NCI-H226 (cell line): Measurements from ENCODE around the gene CD82.
"Not testable (repeated sequence)": the region's sequence is repeated elsewhere in the genome, so short reads cannot be mapped to it uniquely, and the experiment has no call there.

Experiments
- DNase-seq: peaks from one replicate; pipeline ENCODE4 v3.0.0-alpha.2; 2015

CD82 gene

GRCh38 chr11:44637487-44637886 lies 72.0 kb downstream of the CD82 start:
- DNase-seq, result no peak

- DNase-seq, result no peak
Measured at GRCh38 chr11:44638032-44638431, 72.6 kb downstream of the CD82 start.

DNA sequence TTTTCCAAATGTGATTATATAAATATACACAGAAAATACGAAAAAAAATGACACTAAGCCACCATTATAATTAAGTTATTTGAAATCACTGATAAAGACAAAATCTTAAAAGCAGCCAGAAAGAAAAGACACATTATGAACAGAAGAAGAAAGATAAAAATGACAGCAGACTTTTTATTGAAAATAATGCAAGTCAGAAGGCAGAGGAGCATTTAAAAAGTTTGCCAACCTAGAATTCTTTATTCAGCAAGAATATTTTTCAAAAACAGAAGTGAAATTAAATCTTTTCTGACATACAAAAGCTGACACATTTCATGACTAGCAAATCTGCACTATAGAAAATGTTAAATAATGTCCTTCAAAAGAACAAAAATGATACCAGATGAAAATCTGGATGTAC lies 77.8 kb downstream of the CD82 start:
- DNase-seq, result no peak

DNA sequence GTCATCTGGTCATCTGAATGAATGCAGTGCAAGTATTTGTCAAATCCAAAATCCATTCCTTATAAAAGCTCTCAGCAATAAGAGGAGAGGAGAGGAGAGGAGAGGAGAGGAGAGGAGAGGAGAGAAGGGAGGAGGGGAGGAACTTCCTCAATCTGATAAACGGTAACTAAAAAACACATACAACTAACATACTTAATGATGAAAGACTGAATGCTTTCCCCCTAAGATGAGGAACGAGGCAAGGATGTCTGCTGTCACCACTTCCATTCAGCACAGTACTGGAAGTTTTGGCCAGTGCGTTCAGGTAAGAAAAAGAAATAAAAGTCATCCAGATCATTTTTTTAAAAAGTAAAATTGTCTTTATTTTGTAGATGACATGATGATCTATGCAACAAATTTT lies 80.4 kb downstream of the CD82 start:
- DNase-seq, result no peak

DNA sequence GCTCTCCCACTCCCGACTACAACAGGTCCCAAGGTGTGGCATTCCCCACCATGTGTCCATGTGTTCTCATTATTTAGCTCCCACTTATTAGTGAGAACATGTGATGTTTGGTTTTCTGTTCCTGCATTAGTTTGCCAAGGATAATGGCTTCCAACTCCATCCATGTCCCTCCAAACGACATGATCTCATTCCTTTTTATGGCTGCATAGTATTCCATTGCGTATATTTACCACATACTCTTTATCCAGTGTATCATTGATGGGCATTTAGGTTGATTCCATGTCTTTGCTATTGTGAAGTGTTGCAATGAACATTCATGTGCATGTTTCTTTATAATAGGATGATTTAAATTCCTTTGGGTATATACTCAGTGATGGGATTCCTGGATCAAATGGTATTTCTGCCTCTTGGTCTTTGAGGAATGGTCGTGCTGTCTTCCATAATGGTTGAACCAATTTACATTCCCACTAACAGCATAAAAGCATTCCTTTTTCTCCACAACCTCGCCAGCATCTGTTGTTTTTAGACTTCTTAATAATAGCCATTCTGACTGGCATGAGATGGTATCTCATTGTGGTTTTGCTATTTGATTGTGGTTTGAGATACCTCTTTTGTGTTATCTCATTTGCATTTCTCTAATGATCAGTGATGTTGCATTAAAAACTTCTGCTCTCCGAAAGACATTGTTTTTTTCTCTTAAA lies 81.9 kb downstream of the CD82 start:
- DNase-seq, result not testable (repeated sequence)

GRCh38 chr11:44648109-44648508 lies 82.6 kb downstream of the CD82 start:
- no peak for DNase-seq

DNA sequence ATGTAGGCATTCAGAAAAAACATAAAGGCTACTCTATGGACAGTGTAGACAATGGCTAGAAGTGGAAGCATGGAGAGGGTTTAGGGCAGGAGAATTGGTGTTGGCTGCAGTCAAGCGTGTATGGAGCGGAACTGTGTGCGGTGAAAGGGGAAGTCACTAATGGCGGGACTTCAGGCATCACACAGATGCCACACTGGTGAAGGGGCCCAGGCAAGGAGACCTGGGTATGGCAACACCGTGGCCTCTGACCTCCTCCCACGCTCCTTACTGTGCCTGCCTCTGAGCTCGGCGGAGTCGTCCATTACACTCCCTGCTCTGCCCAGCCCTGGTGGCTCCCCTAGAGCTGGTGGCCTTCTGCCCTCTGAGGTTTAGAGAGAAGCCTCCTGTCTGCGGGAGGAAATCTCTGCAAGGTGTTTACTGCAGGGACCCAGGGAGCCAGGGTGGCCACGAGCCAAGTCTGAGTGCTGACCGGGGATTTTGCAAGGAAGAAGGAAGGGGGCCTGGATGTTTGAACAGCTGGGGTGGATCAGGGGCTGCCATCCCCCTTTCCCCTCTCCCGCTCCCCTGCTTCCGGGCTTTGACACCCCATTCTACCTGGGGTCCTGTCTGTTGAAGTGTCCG lies 86.2 kb downstream of the CD82 start:
- DNase-seq, result no peak

- DNase-seq, result no peak
Measured at GRCh38 chr11:44652901-44653644, 87.6 kb downstream of the CD82 start.

DNA sequence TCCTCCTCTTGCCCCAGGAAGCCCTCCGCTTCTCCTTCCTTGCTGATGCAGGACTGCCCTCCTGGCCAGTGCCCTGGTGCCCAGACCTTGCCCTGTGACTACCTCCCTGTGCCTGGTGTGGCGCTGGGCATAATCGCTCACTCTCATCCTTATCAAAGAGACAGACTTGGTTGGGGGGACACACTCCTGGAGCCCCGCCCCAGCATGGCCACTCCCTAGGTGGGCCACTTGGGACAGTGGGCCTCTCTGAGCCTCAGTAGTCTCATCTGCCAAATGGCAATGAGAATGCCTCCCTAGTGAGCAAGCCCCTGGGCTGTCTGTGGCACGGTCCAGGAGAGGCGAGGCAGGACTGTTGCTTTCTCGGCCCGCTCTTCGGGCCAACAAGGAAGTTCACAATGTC lies 88.6 kb downstream of the CD82 start:
- DNase-seq, result no peak

- no peak for DNase-seq
Measured at GRCh38 chr11:44654596-44654995, 89.1 kb downstream of the CD82 start.

GRCh38 chr11:44657836-44658505 lies 92.5 kb downstream of the CD82 start:
- DNase-seq, result no peak

DNA sequence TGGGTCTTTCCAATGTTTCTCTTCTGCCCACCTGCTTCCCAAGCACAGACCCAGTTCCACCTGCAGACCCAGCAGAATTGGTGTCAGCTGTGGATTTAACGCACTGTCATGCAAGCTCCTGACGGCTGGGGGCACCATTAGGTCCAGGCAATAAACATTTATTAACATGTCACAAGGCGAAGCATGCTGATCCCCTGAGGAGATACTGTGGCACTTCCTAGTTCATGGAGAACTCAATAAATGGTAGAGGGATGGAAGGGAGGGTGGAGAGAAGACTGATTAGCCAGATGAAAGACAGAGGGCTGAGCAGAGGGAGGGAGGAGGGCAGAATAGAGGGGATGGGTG lies 93.0 kb downstream of the CD82 start:
- DNase-seq, result no peak

GRCh38 chr11:44659641-44660040 lies 94.2 kb downstream of the CD82 start:
- no peak for DNase-seq

DNA sequence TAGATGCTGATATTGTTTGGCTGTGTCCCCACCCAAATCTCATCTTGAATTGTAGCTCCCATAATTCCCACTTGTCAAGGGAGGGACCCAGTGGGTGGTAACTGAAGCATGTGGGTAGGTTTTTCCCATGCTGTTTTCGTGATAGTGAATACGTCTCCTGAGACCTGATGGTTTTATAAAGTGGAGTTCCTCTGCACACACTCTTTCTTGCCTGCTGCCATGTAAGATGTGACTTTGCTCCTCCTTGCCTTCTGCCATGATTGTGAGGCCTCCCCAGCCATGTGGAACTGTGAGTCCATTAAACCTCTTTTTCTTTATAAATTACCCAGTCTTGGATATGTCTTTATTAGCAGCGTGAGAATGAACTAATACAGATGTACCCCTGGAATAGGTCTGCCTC lies 95.1 kb downstream of the CD82 start:
- not testable (repeated sequence) for DNase-seq

DNA sequence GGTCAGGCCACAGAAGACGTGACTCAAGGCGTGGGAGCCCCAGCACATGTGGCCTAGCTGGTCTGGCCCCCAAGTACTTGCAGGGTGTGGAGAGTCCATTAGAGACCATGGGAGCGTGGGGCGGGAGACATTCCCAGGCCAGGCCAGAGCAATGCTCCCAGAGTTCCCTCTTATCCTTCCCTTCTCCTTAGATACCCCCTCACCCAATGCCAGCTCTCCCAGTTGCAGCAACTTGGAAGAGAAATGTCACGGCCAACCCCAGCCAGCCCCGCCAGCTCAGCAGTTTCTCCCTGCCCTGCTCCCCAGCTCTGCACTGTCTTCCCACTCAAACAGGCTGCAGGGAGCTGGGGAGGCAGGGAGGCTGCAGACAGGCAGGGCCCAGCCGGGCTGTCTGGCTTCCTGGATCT lies 95.9 kb downstream of the CD82 start:
- no peak for DNase-seq
